ENCODE measurements around the gene DAGLA.

DNA sequence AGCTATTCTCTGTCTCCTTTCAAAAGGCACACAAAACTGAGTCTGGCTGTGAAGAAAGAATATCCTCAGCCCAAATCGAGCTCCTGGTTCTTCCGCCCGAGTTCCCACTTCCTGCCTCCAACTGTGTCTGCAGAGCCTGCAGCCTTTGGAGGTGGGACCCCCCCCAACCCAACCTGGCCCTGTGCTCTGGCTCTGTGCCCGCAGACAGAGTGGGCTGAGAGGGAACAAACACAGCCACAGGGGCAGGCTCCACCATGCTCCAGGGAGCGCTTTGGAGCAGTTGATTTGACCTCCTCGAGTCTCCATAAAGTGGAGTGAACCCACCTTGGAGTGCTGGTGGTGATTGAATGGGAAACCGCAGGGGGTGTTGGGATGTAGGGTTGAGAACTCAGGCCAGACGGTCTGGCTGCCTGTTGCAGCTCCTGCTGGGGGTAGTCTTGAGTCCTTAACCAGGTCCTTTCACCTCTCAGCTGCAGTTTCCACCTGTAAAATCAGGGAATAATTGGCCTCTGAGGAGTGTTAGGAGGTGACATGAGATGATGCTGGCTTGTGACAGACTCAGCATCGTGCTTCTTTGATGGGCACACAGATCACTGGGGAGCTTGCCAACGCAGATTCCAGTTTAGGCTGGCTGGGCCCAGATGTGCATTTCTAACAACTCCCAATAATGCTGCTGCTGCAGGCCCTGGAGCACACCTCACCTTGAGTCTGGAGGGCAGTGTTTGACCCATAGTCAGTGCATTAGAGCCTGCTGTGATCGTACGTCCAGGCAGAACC, 11.4 kb downstream of the DAGLA start:
- TF ChIP-seq EP300 (IDR thresholded peaks at IDR 0.05) = no peak
- TF ChIP-seq, protein P1, sequence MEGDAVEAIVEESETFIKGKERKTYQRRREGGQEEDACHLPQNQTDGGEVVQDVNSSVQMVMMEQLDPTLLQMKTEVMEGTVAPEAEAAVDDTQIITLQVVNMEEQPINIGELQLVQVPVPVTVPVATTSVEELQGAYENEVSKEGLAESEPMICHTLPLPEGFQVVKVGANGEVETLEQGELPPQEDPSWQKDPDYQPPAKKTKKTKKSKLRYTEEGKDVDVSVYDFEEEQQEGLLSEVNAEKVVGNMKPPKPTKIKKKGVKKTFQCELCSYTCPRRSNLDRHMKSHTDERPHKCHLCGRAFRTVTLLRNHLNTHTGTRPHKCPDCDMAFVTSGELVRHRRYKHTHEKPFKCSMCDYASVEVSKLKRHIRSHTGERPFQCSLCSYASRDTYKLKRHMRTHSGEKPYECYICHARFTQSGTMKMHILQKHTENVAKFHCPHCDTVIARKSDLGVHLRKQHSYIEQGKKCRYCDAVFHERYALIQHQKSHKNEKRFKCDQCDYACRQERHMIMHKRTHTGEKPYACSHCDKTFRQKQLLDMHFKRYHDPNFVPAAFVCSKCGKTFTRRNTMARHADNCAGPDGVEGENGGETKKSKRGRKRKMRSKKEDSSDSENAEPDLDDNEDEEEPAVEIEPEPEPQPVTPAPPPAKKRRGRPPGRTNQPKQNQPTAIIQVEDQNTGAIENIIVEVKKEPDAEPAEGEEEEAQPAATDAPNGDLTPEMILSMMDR (IDR thresholded peaks at IDR 0.05) = no peak
- TF ChIP-seq POLR2A (IDR thresholded peaks at IDR 0.05; ENCODE audit: low read depth) = no peak
